Mesendoderm (in vitro differentiated cells): ENCODE measurements around the gene TMEM131.
A peak's percentile ranks its signal among the peaks of the same experiment; 100 is the strongest.

Source experiments
- DNase-seq: peaks from one replicate; pipeline ENCODE4 v3.0.0; 2013
- H2AK5ac ChIP-seq: 2 replicates; pipeline ENCODE4 v1.6.1; 2013; ENCODE audit warnings: low read length, inconsistent platforms
- H2BK120ac ChIP-seq: 2 replicates; pipeline ENCODE4 v1.6.1; 2013; ENCODE audit warnings: low read depth, mild to moderate bottlenecking, low read length, moderate library complexity, mixed read lengths
- H2BK15ac ChIP-seq: replicated peaks from 2 replicates; pipeline ENCODE4 v1.6.1; 2013; ENCODE audit warnings: low read depth, mild to moderate bottlenecking, moderate library complexity
- H2BK5ac ChIP-seq: 2 replicates; pipeline ENCODE4 v1.6.1; 2013; ENCODE audit warnings: low read length, inconsistent platforms
- H3K18ac ChIP-seq: 2 replicates; pipeline ENCODE4 v1.6.1; 2013; ENCODE audit warnings: mild to moderate bottlenecking, low read length, mixed read lengths
- H3K23ac ChIP-seq: one replicate; pipeline ENCODE4 v1.6.1; 2013; ENCODE audit warnings: low read length
- H3K27ac ChIP-seq: 2 replicates; pipeline ENCODE4 v1.5.1; 2013; ENCODE audit warnings: low read depth, mild to moderate bottlenecking, inconsistent platforms, low read length, moderate library complexity
- H3K27me3 ChIP-seq: 2 replicates; pipeline ENCODE4 v1.6.1; 2013; ENCODE audit warnings: low read length, control low read depth, mild to moderate bottlenecking, inconsistent platforms; ENCODE audit not compliant: insufficient read depth, poor library complexity
- H3K36me3 ChIP-seq: 2 replicates; pipeline ENCODE4 v1.6.1; 2013; ENCODE audit warnings: low read length, inconsistent platforms; ENCODE audit not compliant: control insufficient read depth, insufficient read depth
- H3K4ac ChIP-seq: one replicate; pipeline ENCODE4 v1.6.1; 2013; ENCODE audit warnings: low read depth, mild to moderate bottlenecking, low read length, moderate library complexity
- H3K4me1 ChIP-seq: 2 replicates; pipeline ENCODE4 v1.6.1; 2013; ENCODE audit warnings: low read depth, low read length, inconsistent platforms; ENCODE audit not compliant: control insufficient read depth
- H3K4me2 ChIP-seq: 2 replicates; pipeline ENCODE4 v1.6.1; 2013; ENCODE audit warnings: low read length
- H3K4me3 ChIP-seq: 2 replicates; pipeline ENCODE4 v1.5.1; 2013; ENCODE audit warnings: mild to moderate bottlenecking, low read length
- H3K56ac ChIP-seq: one replicate; pipeline ENCODE4 v1.6.1; 2013; ENCODE audit warnings: low read length
- H3K79me1 ChIP-seq: 2 replicates; pipeline ENCODE4 v1.6.1; 2013; ENCODE audit warnings: low read length, inconsistent platforms
- H3K79me2 ChIP-seq: 2 replicates; pipeline ENCODE4 v1.6.1; 2013; ENCODE audit warnings: mild to moderate bottlenecking, low read length; ENCODE audit not compliant: control insufficient read depth, insufficient read depth
- H3K9ac ChIP-seq: 2 replicates; pipeline ENCODE4 v1.6.1; 2013; ENCODE audit warnings: low read length, inconsistent platforms
- H4K5ac ChIP-seq: one replicate; pipeline ENCODE4 v1.6.1; 2013; ENCODE audit warnings: low read length
- H4K8ac ChIP-seq: one replicate; pipeline ENCODE4 v1.6.1; 2013; ENCODE audit warnings: low read depth, mild to moderate bottlenecking, control low read depth, low read length, moderate library complexity
- WGBS: extraction: QIAGEN DNeasy Blood & Tissue Kit; methylation state at CpG from one replicate; pipeline ENCODE4 v1.1.7; 2013; ENCODE audit warnings: low lambda C conversion rate, missing lambda C conversion rate; ENCODE audit not compliant: insufficient coverage; ENCODE audit errors: extremely low coverage; 5-methylcytosine and 5-hydroxymethylcytosine counted together

Gene TMEM131

GRCh38 chr2:98039085-98039756, 43.5 kb upstream of the TMEM131 start:
- Histone ChIP-seq H3K4me2 (no peak overlapping the region), H2BK120ac (peak overlapping the region; percentile 7), H4K5ac (no peak overlapping the region), H3K23ac (no peak overlapping the region), H3K18ac (no peak overlapping the region), H3K4me3 (no peak overlapping the region), H2BK5ac (no peak overlapping the region), H3K79me2 (no peaks in the 10 kb centered on the region), H3K56ac (peak overlapping the region; percentile 42), H3K27me3 (no peaks in the 10 kb centered on the region), H4K8ac (no peak overlapping the region), H2BK15ac (no peak overlapping the region), H3K27ac (no peak overlapping the region), H3K4me1 (peaks cover 9% of the 10 kb centered on the region), H3K36me3 (no peaks in the 10 kb centered on the region), H3K79me1 (peaks cover 5% of the 10 kb centered on the region), H3K9ac (no peak overlapping the region), H2AK5ac (peak overlapping the region; percentile 36), H3K4ac (no peak overlapping the region)
- no peak for DNase-seq
- no CpG with 5 or more reads among the region's 12 CpGs for WGBS

GRCh38 chr2:98037666-98038336, 42.1 kb upstream of the TMEM131 start:
- no peaks in the 10 kb centered on the region for H3K79me2 ChIP-seq
- H3K79me1 ChIP-seq: peaks cover 5% of the 10 kb centered on the region
- WGBS: no CpG with 5 or more reads among the region's 2 CpGs
- H3K18ac ChIP-seq: no peak overlapping the region
- H3K9ac ChIP-seq: no peak overlapping the region
- no peak overlapping the region for H3K56ac ChIP-seq
- no peak overlapping the region for H3K4ac ChIP-seq
- no peak overlapping the region for H3K4me2 ChIP-seq
- no peak overlapping the region for H2BK15ac ChIP-seq
- DNase-seq: no peak
- H3K4me1 ChIP-seq: peaks cover 11% of the 10 kb centered on the region
- peak overlapping the region; percentile 18 for H2BK5ac ChIP-seq
- no peak overlapping the region for H3K27ac ChIP-seq
- no peak overlapping the region for H3K23ac ChIP-seq
- H2BK120ac ChIP-seq: no peak overlapping the region
- no peak overlapping the region for H3K4me3 ChIP-seq
- no peaks in the 10 kb centered on the region for H3K36me3 ChIP-seq
- no peak overlapping the region for H2AK5ac ChIP-seq
- no peaks in the 10 kb centered on the region for H3K27me3 ChIP-seq
- H4K8ac ChIP-seq: no peak overlapping the region
- no peak overlapping the region for H4K5ac ChIP-seq

- Histone ChIP-seq H3K56ac (no peak overlapping the region), H4K5ac (no peak overlapping the region), H3K23ac (no peak overlapping the region), H2BK120ac (no peak overlapping the region), H3K18ac (no peak overlapping the region), H2AK5ac (peak overlapping the region; percentile 12), H3K9ac (no peak overlapping the region), H2BK5ac (peak overlapping the region; percentile 28), H3K27me3 (no peaks in the 10 kb centered on the region), H3K79me1 (peaks cover 5% of the 10 kb centered on the region), H3K4me1 (peaks cover 15% of the 10 kb centered on the region), H3K36me3 (no peaks in the 10 kb centered on the region), H2BK15ac (no peak overlapping the region), H3K79me2 (no peaks in the 10 kb centered on the region), H3K27ac (no peak overlapping the region), H3K4me3 (no peak overlapping the region), H3K4me2 (no peak overlapping the region), H4K8ac (no peak overlapping the region), H3K4ac (no peak overlapping the region)
- DNase-seq: no peak
- WGBS: no CpG with 5 or more reads among the region's 2 CpGs
Measured at GRCh38 chr2:98037206-98037605, 41.5 kb upstream of the TMEM131 start.

- H3K4me2 ChIP-seq: no peak overlapping the region
- H4K8ac ChIP-seq: no peak overlapping the region
- H2BK120ac ChIP-seq: no peak overlapping the region
- no peak overlapping the region for H4K5ac ChIP-seq
- peak overlapping the region; percentile 96 for H2BK5ac ChIP-seq
- peak overlapping the region; percentile 98 for H2AK5ac ChIP-seq
- DNase-seq: no peak
- peaks cover 5% of the 10 kb centered on the region for H3K79me1 ChIP-seq
- H3K18ac ChIP-seq: no peak overlapping the region
- H3K4me3 ChIP-seq: no peak overlapping the region
- H3K4ac ChIP-seq: peak overlapping the region; percentile 1
- no peak overlapping the region for H3K27ac ChIP-seq
- no peaks in the 10 kb centered on the region for H3K79me2 ChIP-seq
- H3K9ac ChIP-seq: peak overlapping the region; percentile 36
- H3K4me1 ChIP-seq: peaks cover 22% of the 10 kb centered on the region
- H3K23ac ChIP-seq: peak overlapping the region; percentile 48
- no CpG with 5 or more reads among the region's 8 CpGs for WGBS
- H3K27me3 ChIP-seq: no peaks in the 10 kb centered on the region
- no peak overlapping the region for H2BK15ac ChIP-seq
- peak overlapping the region; percentile 82 for H3K56ac ChIP-seq
- H3K36me3 ChIP-seq: no peaks in the 10 kb centered on the region
Measured at GRCh38 chr2:98036349-98037000, 40.7 kb upstream of the TMEM131 start.

GRCh38 chr2:98034745-98035144, 39.0 kb upstream of the TMEM131 start:
- peak overlapping the region; percentile 78 for H3K18ac ChIP-seq
- H3K23ac ChIP-seq: no peak overlapping the region
- H3K27ac ChIP-seq: peak overlapping the region; percentile 77
- H3K4me1 ChIP-seq: peaks cover 29% of the 10 kb centered on the region
- H3K79me1 ChIP-seq: peaks cover 5% of the 10 kb centered on the region
- H4K5ac ChIP-seq: no peak overlapping the region
- H3K79me2 ChIP-seq: no peaks in the 10 kb centered on the region
- H2BK15ac ChIP-seq: no peak overlapping the region
- H2BK120ac ChIP-seq: peak overlapping the region; percentile 19
- H3K27me3 ChIP-seq: no peaks in the 10 kb centered on the region
- peak overlapping the region; percentile 41 for H3K9ac ChIP-seq
- DNase-seq: peak; percentile 86
- peak overlapping the region; percentile 5 for H3K4ac ChIP-seq
- no peaks in the 10 kb centered on the region for H3K36me3 ChIP-seq
- peak overlapping the region; percentile 31 for H4K8ac ChIP-seq
- no CpG with 5 or more reads among the region's 14 CpGs for WGBS
- H2AK5ac ChIP-seq: no peak overlapping the region
- peak overlapping the region; percentile 81 for H3K56ac ChIP-seq
- H3K4me3 ChIP-seq: no peak overlapping the region
- no peak overlapping the region for H3K4me2 ChIP-seq
- peak overlapping the region; percentile 90 for H2BK5ac ChIP-seq
